GM21619 (cell line): ENCODE results near the gene TMEM72.
"Not testable (repeated sequence)": the region's sequence is repeated elsewhere in the genome, so short reads cannot be mapped to it uniquely, and the experiment has no call there.

Experiments used
- ATAC-seq: cut with Tn5 transposase; IDR thresholded peaks from one replicate; pipeline ENCODE4 v1.9.1; 2021; ENCODE audit not compliant: unreplicated experiment

Gene TMEM72

DNA sequence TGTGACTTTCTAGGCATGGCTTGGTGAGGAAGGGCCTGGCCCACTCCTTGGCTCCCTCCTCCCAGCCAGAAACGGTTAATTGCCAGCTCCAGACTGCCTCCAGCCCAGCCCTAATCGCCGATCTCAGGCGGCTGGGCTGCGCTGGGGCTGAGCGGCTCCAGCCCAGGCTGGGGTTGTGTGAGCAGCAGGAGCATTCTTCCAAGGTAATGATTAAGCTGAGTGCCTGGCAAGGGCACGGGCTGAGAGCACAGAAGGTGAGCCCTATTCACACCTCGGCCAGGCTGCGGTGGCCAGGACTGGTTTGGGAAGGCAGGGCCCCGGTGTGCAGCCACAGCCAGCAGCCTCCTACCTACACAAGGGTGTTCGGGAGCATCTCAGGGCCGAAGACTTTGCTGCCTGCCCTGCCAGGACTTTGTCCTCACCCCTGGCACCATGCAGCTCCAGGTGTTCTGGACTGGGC, at the start of gene TMEM72:
Gene TMEM72, plus strand, starts transcription at position 257 of the 460 bp plus-strand sequence. Its CDS starts 176 bp downstream, at position 433.
- ATAC-seq, result no peak

DNA sequence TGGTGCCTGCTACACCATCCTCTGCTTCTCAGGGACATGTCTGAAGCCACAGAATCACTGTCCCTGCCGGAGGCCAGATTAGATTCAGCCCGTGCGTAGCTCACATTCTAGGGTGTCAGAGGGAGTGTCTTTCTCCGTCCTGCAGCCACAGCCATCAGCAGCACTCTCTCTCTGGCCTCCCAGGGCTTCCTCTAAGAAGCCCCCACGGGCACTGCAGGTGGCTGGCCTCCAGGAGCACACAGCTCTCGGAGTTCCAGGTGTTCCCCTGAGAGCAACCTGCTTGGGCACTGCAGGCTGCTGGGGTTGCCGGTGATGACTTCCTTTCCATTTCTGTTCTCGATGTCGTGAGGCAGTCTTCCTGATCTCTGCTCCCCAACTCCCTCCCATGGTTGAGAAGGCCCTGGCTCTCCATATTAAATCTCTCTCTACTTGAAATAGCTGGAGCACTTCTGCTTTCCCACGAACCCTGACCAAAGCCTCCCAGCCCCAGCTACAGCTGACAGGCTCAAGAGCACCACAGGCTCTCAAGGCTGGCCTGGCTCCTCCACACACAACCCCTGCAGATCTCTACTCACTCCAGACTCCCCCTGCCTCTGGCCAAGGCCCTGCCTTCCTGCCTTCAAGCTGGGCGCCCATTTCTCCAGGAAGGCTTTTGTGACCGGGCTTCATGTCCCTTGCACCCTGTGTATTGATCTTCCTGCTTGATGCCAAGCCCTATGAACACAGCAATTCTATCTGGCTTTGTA, 49.0 kb upstream of the TMEM72 start:
- no peak for ATAC-seq

DNA sequence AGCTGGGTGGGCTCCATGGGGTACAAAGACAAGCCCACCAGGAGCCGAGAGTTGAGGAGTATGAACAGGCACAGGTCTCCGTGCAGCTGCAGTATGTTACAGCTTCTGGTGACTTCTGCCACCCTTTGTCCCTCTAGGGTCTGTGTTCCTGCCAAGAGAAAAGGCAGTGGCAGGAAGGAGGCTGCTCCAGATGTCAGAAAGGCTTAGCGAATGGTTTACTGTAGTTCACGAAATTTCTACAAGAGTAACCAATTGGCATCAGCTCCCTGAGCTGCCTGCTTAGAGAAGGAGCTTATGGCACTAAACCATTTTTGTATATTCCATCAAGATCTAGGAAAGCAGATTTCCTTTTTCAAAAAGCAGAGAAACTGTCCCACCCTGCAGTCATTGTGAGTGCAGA, 48.2 kb upstream of the TMEM72 start:
- ATAC-seq, result no peak

DNA sequence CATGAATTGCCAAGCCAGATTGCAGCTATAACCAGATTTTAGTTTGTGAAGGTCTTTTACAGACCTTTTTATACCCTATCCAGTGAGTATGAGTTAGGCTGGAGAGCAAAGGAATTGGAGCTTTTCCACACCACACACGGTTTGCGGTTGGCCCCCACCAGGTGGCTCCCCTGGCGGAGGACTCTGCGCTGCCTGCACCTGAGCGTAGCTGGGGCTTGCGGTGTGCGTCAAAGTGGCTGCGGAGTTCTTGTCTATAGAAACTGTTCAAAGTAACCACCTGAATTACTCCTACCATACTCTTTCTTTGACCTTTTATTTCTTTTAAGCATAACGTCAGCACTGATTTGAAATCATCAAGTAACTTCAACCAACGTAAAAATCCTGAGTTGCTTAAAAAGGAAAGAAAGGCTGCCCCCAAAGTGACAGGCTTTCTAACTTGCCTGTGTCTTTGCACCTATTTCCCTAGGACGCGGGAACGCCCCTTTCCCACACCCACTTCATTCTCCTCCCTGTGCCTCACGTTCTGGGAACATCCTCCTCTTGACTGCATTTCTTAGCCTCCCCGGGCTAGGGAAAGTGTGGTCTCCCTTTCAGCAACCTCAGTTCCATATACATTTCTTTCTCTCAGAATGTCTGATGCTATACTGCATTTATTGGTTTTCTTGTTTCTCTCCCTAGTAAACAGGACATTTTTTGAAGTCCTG, 47.6 kb upstream of the TMEM72 start:
- no peak for ATAC-seq

DNA sequence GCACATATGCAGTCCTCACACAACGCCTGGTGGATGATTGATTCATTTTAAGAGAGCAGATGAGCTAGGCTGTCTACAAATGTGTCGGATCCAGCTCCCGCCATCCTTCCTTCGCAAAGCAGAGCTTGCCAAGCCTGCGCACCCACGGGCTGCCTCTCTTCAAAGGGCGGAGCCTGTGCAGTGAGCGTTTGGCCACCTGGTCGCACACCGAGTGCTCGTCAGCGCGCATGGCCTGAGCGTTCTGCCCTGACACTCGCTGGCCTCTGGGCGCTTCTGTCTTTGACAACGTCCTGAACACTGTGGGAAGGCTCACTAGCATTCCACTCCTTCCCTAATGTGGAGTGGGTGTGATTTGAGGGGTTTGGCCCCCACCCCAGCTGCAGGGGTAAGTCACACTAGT, 47.1 kb upstream of the TMEM72 start:
- ATAC-seq, result no peak

DNA sequence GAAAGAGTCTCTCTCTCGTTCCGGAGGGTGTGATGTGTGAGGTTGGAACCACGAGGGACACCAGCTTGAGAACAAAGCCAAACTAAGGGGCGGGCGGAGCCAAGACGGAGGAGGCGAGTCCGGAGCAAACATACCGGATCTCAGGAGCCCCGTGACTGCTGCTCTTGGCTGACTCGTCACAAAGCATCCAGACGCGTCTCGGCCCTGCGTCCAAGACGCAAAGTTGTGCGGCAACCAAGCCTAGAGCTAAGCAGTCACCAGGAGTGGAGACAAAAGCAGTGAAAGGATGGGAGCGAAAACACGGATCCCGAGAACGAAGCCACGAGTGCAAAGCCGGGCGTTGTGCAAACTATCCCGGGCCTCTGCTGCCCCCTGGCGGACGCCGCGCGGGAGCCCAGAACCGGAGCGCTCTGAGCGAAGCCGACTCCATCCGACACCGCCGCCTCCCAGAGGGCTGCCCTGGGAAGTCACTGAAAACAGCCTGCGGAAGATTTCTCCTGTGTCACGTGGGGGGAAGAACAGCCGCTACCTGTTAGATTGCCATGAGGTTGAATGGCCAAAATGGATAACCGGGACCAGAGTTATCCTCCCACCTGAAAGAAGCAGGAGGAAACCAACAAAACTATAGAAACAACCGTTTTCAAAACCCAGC, 46.4 kb upstream of the TMEM72 start:
- peak; percentile 92 for ATAC-seq

DNA sequence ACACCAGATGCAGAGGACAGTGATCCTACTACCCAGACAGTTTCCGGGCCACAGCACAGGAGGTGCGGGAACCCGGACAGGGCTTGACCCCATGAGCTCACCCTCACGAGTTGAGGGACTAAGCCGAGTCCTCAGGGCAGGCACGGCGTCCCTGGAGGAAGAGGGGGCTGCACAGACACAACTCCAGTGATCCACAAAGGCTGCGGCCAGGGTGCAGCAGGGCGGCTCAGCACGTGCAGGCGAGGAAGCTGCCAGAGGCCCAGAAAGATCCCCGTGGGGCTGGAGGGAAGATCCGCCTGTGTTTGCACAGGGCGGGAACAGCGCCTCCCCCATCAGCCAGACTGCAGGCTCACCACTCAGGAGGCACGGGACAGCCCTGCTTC, 45.9 kb upstream of the TMEM72 start:
- ATAC-seq, result no peak

DNA sequence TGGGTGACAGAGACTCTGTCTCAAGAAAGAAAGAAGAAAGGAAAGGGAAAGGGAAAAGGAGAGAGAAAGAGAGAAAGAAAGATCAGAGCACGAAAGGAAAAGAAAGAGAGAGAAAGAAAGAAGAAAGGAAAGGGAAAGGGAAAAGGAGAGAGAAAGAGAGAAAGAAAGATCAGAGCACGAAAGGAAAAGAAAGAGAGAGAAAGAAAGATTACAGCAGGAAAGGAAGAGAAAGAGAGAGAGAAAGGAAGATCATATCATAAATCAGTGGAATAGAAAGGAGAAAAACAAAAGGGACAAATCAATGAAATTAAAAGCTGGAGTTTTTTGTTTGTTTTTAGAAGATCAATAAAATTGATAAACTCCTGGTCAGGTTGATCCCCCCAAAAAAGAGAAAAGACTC, 44.8 kb upstream of the TMEM72 start:
- not testable (repeated sequence) for ATAC-seq

DNA sequence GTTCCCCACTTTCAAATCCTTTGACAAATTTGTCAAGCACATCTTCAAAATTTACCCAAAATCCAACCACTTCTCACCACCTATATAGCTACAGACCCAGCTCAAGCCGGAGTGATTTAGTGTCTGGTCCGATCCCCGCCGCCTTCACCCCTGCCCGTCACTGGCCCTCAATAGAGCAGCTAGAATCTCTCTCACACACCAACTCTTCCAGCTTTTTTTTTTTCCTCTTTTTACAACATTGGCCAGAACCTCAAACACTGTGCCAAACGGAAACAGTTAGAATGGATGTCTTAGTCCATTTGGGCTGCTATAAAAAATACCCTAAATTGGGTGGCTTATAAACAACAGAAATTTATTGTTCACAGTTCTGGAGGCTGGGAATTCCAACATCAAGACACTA, 41.1 kb upstream of the TMEM72 start:
- ATAC-seq, result no peak

DNA sequence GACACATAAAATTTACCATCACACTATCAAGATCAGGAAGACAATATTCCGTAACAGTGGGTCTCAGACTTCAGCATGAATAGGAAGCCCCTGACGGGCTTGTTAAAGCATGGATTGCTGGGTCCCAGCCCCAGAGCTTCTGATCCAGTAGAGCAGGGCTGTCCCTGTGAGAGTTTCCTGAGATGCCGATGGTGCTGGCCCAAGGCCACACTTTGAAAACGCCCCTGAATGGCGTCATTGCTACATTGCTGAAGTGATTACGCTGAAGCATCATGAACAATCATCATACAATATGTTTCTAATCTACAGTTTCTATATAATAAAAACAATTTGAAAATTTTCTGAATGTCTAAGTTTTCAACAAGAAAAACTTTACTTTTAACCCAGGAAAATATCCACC, 38.0 kb upstream of the TMEM72 start:
- ATAC-seq, result no peak

DNA sequence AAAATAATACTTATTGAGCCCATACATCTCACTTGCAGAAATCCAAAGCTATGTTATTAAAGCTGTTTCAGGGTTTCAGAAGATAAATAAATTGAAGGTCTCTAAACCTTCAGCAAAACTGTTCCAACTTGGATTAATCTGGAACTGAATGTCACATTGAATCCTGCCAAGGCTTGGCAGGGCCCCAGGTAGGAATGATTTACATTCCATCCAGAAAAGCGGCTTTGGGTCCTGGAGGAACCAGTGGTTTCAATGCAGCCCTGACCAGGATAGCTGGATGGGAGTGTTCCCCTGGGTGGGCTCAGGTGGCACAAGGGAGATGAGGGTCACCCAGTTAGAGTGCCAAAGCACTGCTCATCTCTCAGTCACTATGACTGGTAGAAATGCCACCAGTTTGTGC, 37.0 kb upstream of the TMEM72 start:
- ATAC-seq, result no peak

DNA sequence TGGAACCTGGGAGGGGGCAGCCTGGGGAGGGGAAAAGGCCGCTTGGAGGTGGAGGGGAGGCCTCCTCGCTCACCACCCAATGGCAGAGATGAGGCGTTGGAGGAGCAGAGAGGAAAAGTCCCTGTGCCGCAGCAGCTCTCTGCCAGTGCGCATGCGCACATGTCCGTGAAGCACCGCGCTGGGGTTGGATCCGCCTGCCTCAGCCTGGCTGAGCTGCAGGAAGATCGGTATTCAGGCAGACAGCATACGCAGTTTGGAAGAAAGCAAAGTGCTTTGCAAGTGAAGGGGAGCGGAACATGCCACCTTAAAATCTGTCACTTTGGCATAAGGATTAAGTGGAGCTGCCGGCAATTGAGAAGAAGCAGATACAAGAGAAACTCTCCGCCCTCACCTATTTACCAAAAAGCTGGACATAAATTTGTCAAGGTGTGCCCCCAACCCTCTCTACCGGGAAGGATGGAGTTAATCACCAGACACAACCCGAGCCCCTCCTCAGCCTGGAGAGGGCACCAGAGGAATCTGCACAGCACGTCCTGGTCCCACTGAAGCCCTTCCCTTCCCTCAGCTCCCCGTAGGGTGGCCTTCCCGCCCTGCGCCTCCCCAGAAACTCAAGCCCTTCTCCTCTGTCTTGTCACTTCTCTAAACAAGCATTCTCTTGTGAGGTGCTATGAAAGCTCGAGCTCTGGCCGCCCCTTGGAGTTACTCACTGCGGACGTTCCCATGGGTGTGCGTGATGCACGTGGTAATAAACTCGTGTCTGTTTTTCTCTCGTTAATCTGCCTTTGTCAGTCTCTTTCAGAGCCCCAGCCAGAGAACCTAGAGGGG, 32.2 kb upstream of the TMEM72 start:
- peak; percentile 87 for ATAC-seq

DNA sequence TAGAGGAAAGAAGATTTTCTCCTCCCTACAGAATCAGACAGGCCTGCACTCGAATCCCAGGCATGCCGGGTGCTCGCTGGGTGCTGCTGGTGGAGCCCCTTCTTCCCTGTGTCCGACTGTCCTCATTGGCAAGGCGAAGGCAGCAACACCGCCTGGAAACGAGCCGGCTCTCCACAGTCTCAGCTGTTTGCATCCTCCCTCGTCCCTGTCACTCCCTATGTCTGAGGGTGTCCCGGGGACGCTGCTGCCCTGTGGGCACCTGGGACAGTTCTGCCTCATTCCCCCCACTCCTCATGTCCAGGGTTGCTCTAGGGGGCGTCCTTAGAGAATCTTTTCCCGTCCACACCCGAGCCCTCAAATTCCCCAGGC, 31.6 kb upstream of the TMEM72 start:
- no peak for ATAC-seq

DNA sequence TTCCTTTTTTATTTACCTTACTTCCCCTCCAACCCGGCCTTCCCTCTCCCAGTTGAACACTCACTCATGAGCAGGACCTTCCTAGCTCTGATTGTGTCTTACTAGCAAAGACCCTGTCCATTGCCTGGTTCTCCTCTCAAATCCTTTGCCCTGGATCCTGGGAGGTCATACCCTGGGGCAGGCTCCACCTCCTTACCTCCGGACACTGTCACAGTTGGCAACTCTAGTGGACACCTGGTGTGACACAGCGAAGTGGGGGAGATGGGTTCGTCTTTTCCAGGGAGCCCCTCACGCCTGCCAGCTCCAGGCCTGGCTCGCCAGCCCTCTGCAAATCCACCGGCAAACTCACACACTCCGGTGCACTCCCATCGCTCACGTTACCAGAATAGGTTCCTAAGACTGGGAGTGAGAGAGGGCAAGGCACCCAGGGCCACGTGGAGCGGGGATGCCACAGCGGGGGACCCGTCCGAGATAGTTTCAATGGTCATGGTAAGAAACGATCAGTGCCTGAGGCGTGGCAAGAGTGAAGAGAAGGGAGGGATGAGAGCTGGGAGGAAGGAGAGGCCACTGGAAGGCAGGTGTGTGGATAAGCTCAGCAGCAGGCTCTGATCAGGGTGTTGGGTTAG, 30.9 kb upstream of the TMEM72 start:
- ATAC-seq, result no peak

DNA sequence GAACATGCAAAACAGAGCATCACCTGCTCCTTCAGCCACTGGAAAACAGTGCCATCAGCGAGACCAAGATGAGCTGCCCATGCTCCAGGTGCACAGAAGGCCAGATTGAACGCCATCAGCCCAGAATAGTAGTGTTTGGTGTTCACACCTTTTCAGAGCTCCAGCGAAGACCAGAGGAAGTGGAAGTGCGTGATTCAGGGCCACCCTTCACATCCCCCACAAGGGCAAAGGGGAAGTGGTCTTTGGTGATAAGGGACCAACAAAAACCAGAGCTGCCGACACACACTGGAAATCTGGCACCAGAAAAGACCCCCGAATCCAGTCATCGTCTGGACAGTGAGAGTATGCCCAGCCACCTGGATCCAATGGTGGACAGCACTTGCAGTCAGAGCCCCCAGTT, 29.5 kb upstream of the TMEM72 start:
- ATAC-seq, result no peak

DNA sequence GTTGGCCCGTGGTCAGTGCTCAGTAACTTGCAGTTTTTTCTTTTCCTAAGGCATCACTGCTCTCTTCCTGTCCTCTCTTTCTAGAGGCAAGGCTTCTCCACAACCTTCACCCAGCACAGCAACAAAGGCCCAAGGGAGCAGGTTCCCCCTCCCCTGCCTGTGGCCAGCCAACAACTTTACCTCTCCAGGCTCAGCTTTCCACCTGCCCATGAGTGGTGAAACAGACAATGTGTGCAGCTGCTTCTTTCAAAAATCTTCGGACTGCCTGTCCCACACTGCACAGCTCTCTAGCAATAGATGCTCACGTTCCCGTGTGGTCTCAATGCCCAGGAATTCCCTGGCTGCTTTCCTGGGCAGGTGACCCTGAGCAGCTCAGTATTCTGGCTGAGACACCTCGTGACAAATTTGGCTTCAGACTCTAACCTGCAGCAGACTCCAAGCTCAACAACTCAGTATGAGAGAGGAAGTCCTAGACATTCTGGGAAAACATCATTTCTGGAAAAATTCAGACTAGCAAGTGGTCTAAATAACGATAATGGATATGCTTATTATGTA, 28.9 kb upstream of the TMEM72 start:
- ATAC-seq, result no peak

DNA sequence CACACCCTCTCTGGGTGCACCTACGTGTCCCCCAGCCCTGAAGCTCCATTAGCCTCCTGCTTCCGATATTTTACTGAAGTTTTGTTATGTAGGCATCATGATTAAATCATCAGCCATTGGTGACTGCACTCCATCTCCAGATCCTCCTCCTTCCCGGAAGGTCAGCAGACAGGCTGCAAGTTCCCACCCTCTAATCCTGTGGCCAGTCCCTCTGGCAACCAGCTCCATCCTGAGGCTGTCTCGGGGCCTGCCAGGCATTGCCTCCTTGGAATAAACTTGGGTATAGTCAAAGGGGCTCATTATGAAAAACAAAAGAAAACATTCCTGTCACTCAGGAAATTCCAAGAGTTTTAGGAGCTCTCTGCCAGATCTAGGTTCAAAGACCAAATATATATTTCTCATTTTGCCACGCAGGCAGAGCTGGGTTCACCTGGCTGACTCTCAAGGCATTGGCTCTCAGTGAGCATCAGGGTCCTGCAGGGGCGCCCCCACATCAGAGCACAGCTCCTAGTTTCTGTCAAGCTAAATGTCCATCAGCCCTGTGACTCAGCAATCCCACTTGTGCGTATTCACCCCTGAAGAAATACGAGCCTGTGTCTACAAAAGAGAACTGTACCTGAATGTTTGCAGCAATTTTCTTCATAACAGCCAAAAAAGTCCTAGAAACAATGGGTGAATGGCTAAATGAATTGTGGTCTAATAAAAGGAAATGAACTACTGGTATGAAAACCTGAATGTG, 27.4 kb upstream of the TMEM72 start:
- no peak for ATAC-seq

DNA sequence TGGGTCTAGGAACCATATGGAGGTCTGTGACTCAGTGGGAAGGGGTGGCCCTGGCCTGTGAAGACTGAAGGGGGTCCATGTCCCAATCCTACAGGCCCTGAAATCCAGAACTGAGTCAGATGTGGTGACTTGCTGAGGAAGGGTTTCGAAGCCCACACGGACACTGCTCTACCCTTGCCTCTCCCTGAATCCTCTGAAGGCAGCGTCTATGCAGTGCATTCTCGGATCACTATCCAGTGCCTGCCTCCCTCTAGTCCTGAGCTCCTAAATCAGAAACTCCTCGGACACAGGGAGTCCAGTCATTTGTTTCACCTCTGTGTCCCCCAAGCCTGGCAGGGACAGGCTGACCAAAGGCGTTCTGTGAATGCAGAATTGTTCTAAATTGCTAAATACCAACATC, 25.4 kb upstream of the TMEM72 start:
- no peak for ATAC-seq

DNA sequence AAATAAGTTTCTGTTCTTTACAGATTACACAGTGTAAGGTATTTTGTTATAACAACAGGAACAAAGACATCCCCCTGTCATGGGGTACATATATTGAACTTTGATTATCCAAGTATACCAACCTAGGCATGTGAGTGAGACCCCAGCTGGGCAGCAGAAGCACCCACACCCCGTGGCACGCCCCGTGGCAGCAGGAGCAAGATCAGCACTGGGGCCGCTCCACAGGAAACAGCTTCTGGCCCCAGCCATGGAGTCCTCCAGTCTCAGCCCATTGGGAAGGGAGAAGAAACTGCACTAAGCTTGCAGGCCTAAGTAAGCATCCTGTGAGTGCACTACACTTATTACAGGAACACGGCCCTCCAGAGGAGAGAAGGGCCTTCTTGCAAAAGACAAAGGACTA, 24.2 kb upstream of the TMEM72 start:
- no peak for ATAC-seq

DNA sequence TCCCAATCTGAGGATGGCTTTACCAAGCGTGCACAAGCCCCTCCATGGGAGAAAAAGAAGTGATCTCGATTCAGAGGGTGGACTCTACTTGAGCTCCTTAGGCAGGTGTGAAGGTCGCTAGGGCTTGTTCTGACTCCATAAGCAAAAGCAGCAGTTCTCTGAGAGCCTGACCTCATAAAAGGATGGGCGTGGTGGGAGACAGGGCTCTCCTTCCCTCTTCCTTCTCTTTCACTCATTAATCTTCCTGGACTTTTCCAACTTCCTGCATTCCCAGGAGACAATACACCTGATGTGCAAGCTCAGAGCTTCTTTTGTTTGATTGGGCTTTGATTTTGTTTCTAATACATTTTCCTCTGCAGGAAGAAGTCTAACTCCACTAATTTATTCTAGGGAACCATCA, 22.3 kb upstream of the TMEM72 start:
- no peak for ATAC-seq
